GM20000 (cell line): ENCODE data around the gene TRIM74.
"Not testable (repeated sequence)": the region's sequence is repeated elsewhere in the genome, so short reads cannot be mapped to it uniquely, and the experiment has no call there.

ENCODE experiments used
- DNase-seq: peaks from one replicate; pipeline ENCODE4 v3.0.0; 2012; ENCODE audit warnings: low spot score
- CTCF ChIP-seq: IDR thresholded peaks from 2 replicates; pipeline ENCODE4 v1.5.1; 2012; ENCODE audit warnings: mild to moderate bottlenecking, control low read depth; ENCODE audit errors: extremely low read depth, missing control alignments

Gene TRIM74

GRCh38 chr7:72954563-72955198 is 14.6 kb downstream of the TRIM74 start:
- DNase-seq, result not testable (repeated sequence)

GRCh38 chr7:72953901-72954562 is 15.2 kb downstream of the TRIM74 start:
- not testable (repeated sequence) for DNase-seq

- not testable (repeated sequence) for DNase-seq
Measured at GRCh38 chr7:72950432-72950831, 18.8 kb downstream of the TRIM74 start.

GRCh38 chr7:72949686-72950085 is 19.6 kb downstream of the TRIM74 start:
- DNase-seq, result not testable (repeated sequence)

- DNase-seq, result not testable (repeated sequence)
Measured at GRCh38 chr7:72949276-72949675, 20.0 kb downstream of the TRIM74 start.

- DNase-seq, result not testable (repeated sequence)
Measured at GRCh38 chr7:72948714-72949113, 20.6 kb downstream of the TRIM74 start.

GRCh38 chr7:72946130-72946745 is 23.0 kb downstream of the TRIM74 start:
- DNase-seq, result not testable (repeated sequence)

- DNase-seq, result not testable (repeated sequence)
Measured at GRCh38 chr7:72945597-72945996, 23.7 kb downstream of the TRIM74 start.

GRCh38 chr7:72944937-72945336 is 24.3 kb downstream of the TRIM74 start:
- DNase-seq, result not testable (repeated sequence)

- DNase-seq, result not testable (repeated sequence)
Measured at GRCh38 chr7:72942956-72943355, 26.3 kb downstream of the TRIM74 start.

GRCh38 chr7:72942022-72942705 is 27.1 kb downstream of the TRIM74 start:
- not testable (repeated sequence) for DNase-seq

- not testable (repeated sequence) for DNase-seq
Measured at GRCh38 chr7:72928216-72928615, 41.0 kb downstream of the TRIM74 start.

GRCh38 chr7:72927791-72928190 is 41.5 kb downstream of the TRIM74 start:
- not testable (repeated sequence) for DNase-seq

- TF ChIP-seq CTCF, result no peak
Measured at GRCh38 chr7:72925546-72926120, 43.6 kb downstream of the TRIM74 start.

More at GRCh38 chr7:72925546-72926120, 43.6 kb downstream of the TRIM74 start:
- no peak for DNase-seq
